Adrenal gland (tissue), 12 donors: ENCODE data around the gene TES. TPM values are rescaled to one million over a fixed set of nuclear protein-coding genes. Genes with fewer than 3 reads are reported as not detected.

ENCODE experiments used
- DNase-seq, 7 donors: peaks; one replicate each; pipeline ENCODE4 v3.0.0-alpha.2; 2019 to 2020
- H3K27ac ChIP-seq, 5 donors: fragments of 200-600 bp; sonication (generic) in 4 of 5; 1 replicate in 3 of 5; 2 replicates in 2 of 5; pipeline versions ENCODE4 v1.5.1 to v1.8.0; 2016 to 2020; ENCODE audit warnings: mild to moderate bottlenecking in 1 of 5
- H3K27me3 ChIP-seq: fragments of 200-600 bp; 2 replicates; pipeline ENCODE4 v1.8.0; 2021
- H3K36me3 ChIP-seq, 2 donors: fragments of 200-600 bp; replicated peaks in 1 of 2; 1 replicate in 1 of 2; 2 replicates in 1 of 2; pipeline versions ENCODE4 v1.5.1 to v1.8.0; 2018 to 2022
- H3K4me1 ChIP-seq, 2 donors: fragments of 200-600 bp; replicated peaks in 1 of 2; 1 replicate in 1 of 2; 2 replicates in 1 of 2; pipeline versions ENCODE4 v1.5.1 to v1.8.0; 2018 to 2021
- H3K4me3 ChIP-seq, 4 donors: fragments of 200-600 bp; sonication (generic) in 3 of 4; one replicate each; pipeline ENCODE4 v1.5.1; 2016 to 2018
- H3K9me3 ChIP-seq, 3 donors: fragments of 200-600 bp; sonication (generic) in 1 of 3; replicated peaks in 1 of 3; 1 replicate in 2 of 3; 2 replicates in 1 of 3; pipeline versions ENCODE4 v1.5.1 to v1.8.0; 2016 to 2021
- CTCF ChIP-seq, 6 experiments: fragments of 450-650 bp in 4 of 6; fragments of 200-600 bp in 2 of 6; sonication (generic) in 1 of 6; IDR thresholded peaks; 1 replicate in 5 of 6; 2 replicates in 1 of 6; pipeline versions ENCODE4 v1.5.1 to v1.8.0; 2016 to 2021; ENCODE audit warnings: antibody characterized with exemption in 6 of 6, mild to moderate bottlenecking in 2 of 6, moderate library complexity in 1 of 6
- POLR2A ChIP-seq, 2 donors: fragments of 450-650 bp; IDR thresholded peaks; one replicate each; pipeline ENCODE4 v1.6.1; 2017; ENCODE audit warnings: antibody characterized with exemption in 2 of 2, mild to moderate bottlenecking in 2 of 2, moderate library complexity in 1 of 2
- WGBS, 4 donors: extraction: QIAGEN DNeasy Blood & Tissue Kit in 2 of 4; methylation state at CpG; one replicate each; pipeline versions ENCODE4 v1.1.5 to v1.1.7; 2013 to 2017; 5-methylcytosine and 5-hydroxymethylcytosine counted together
- intact Hi-C, 2 donors: fragments of 100-400 bp; cut with DNase I; formaldehyde crosslinking; loops; one replicate each; pipeline versions ENCODE4 v1.14.1 to v1.15.0; 2022 to 2023
- polyA plus RNA-seq, 3 donors: library from polyadenylated mRNA; stranded (reverse); fragments of 200-250 nt in 2 of 3; fragments of 350-450 nt in 1 of 3; fragmentation: Illumina TruSeq in 1 of 3; extraction: RNeasy Lipid Tissue Mini Kit (QIAGEN cat#74804) in 1 of 3; gene quantifications; one replicate each; pipeline ENCODE4 v1.2.3, GENCODE V29; 2013 to 2014
- total RNA-seq, 9 donors: library from RNA; depleted of rRNA in 4 of 9; stranded (reverse); fragments of >200 nt in 4 of 9; fragments of 120-200 nt in 1 of 9; fragmentation: NEBNext Ultra II Directional in 1 of 9; extraction: Animal tissue kit (Norgen Biotek cat#: 25700) in 1 of 9; gene quantifications; one replicate each; pipeline versions ENCODE4 v1.1.0 to v1.2.4, GENCODE V29; 2013 to 2023
- donor health status: healthy with polysubstance abuse.
- donor health status: Bipolar disorder and iron deficiency.
- donor health status: DM: yes; HTN: yes; CAD: no.
- donor health status: DM: no; HTN: no; CAD: no.
- donor health status: DM: no; HTN: no; CAD: no.
- donor health status: DM: yes; HTN: yes; CAD: no.

Gene TES
- total and polyA plus RNA-seq, 12 donors: 3.9 to 21.8 (median 12.5) TPM

GRCh38 chr7:116208919-116209318, 1.4 kb upstream of the TES start:
- TF ChIP-seq CTCF (IDR thresholded peaks at IDR 0.05) (no peak), POLR2A (IDR thresholded peaks at IDR 0.05) (no peak)

GRCh38 chr7:116209561-116210070, 723 bp upstream of the TES start:
- intact Hi-C loops: no loop called here
- H3K27ac ChIP-seq: no peak overlapping the region
- peaks cover 9% of the 10 kb centered on the region for H3K27me3 ChIP-seq
- TF ChIP-seq POLR2A (IDR thresholded peaks at IDR 0.05) (no peak), CTCF (IDR thresholded peaks at IDR 0.05) (no peak)
- peaks cover 0 to 7% of the 10 kb centered on the region in 2 donors for H3K4me1 ChIP-seq
- DNase-seq: no peak
- no peaks in the 10 kb centered on the region for H3K36me3 ChIP-seq
- no peak overlapping the region for H3K4me3 ChIP-seq
- no peaks in the 10 kb centered on the region for H3K9me3 ChIP-seq
- WGBS, 4 donors: 91 to 96% (median 93%) methylated on average over 6 of the region's 6 CpGs

More at GRCh38 chr7:116208919-116209318, 1.4 kb upstream of the TES start:
- Histone ChIP-seq H3K36me3 (no peaks in the 10 kb centered on the region), H3K27me3 (peaks cover 9% of the 10 kb centered on the region), H3K9me3 (no peaks in the 10 kb centered on the region), H3K27ac (no peak overlapping the region), H3K4me3 (no peak overlapping the region), H3K4me1 (peaks cover 0 to 7% of the 10 kb centered on the region in 2 donors)
- WGBS, 4 donors: 76 to 82% (median 78%) methylated on average over 1 of the region's 1 CpG
- intact Hi-C loops: no loop called here
- no peak for DNase-seq

GRCh38 chr7:116211006-116211912, 920 bp downstream of the TES start:
- Histone ChIP-seq H3K36me3 (no peaks in the 10 kb centered on the region), H3K27me3 (peaks cover 9% of the 10 kb centered on the region), H3K4me3 (peak overlapping the region in 2 of 4 donors; percentile 47 to 59), H3K9me3 (no peaks in the 10 kb centered on the region), H3K27ac (peak overlapping the region in 4 of 5 donors; percentile 59 to 84 (median 78)), H3K4me1 (peaks cover 0 to 7% of the 10 kb centered on the region in 2 donors)
- intact Hi-C loops: no loop called here
- peak; percentile 63 to 79 (median 70) for DNase-seq
- TF ChIP-seq CTCF (IDR thresholded peaks at IDR 0.05): no peak
- peak in 1 of 2 donors; percentile 68 for TF ChIP-seq POLR2A (IDR thresholded peaks at IDR 0.05)
- WGBS, 4 donors: 6 to 7% (median 6%) methylated on average over 26 to 27 of the region's 27 CpGs

GRCh38 chr7:116211913-116212596, 1.7 kb downstream of the TES start:
- Histone ChIP-seq H3K9me3 (no peaks in the 10 kb centered on the region), H3K27ac (peak overlapping the region in 1 of 5 donors; percentile 77), H3K27me3 (peaks cover 9% of the 10 kb centered on the region), H3K4me1 (peaks cover 0 to 7% of the 10 kb centered on the region in 2 donors), H3K4me3 (peak overlapping the region in 2 of 4 donors; percentile 47 to 59), H3K36me3 (no peaks in the 10 kb centered on the region)
- 73 to 79% (median 78%) methylated on average over 7 of the region's 7 CpGs for WGBS, 4 donors
- intact Hi-C loops: no loop called here
- DNase-seq: no peak
- TF ChIP-seq CTCF (IDR thresholded peaks at IDR 0.05) (no peak), POLR2A (IDR thresholded peaks at IDR 0.05) (no peak)
